GM12865 (cell line): ENCODE data around the gene APOBEC3A.
"Not testable (repeated sequence)": the region's sequence is repeated elsewhere in the genome, so short reads cannot be mapped to it uniquely, and the experiment has no call there.

Experiments
- DNase-seq: peaks from one replicate; pipeline ENCODE4 v3.0.0; 2010; ENCODE audit warnings: low read depth
- H3K4me3 ChIP-seq: 2 replicates; pipeline ENCODE4 v1.5.1; 2011; ENCODE audit warnings: mild to moderate bottlenecking, low read depth, low read length, control low read depth
- CTCF ChIP-seq: IDR thresholded peaks from 2 replicates; pipeline ENCODE4 v1.5.1; 2011; ENCODE audit warnings: low read length, control low read depth, low read depth, inconsistent platforms; ENCODE audit not compliant: insufficient read depth; ENCODE audit errors: missing control alignments

APOBEC3A gene

GRCh38 chr22:38989466-38989865, 32.1 kb downstream of the APOBEC3A start:
- no peak for TF ChIP-seq CTCF
- DNase-seq: no peak
- no peak overlapping the region for H3K4me3 ChIP-seq

- H3K4me3 ChIP-seq, DNase-seq: not testable (repeated sequence)
These were observed 35.5 kb downstream of the APOBEC3A start for GRCh38 chr22:38992871-38993371.

- DNase-seq: no peak
- TF ChIP-seq CTCF: no peak
- H3K4me3 ChIP-seq: no peak overlapping the region
These were observed 38.7 kb downstream of the APOBEC3A start for GRCh38 chr22:38996105-38996504.

GRCh38 chr22:38997518-38997917, 40.1 kb downstream of the APOBEC3A start:
- H3K4me3 ChIP-seq: no peak overlapping the region
- DNase-seq: no peak
- no peak for TF ChIP-seq CTCF

- no peak overlapping the region for H3K4me3 ChIP-seq
- peak; percentile 93 for DNase-seq
- peak; percentile 69 for TF ChIP-seq CTCF
These were observed 45.8 kb downstream of the APOBEC3A start for GRCh38 chr22:39003165-39003638.

GRCh38 chr22:39007177-39007576, 49.8 kb downstream of the APOBEC3A start:
- no peak for TF ChIP-seq CTCF
- H3K4me3 ChIP-seq: no peak overlapping the region
- no peak for DNase-seq

GRCh38 chr22:39008271-39008850, 51.0 kb downstream of the APOBEC3A start:
- DNase-seq, H3K4me3 ChIP-seq: not testable (repeated sequence)

GRCh38 chr22:39010946-39011345, 53.5 kb downstream of the APOBEC3A start:
- TF ChIP-seq CTCF: no peak
- DNase-seq: no peak
- H3K4me3 ChIP-seq: no peak overlapping the region
